GM23338 (cell line): Measurements from ENCODE around the gene UXS1. TPM values are rescaled to one million over a fixed set of nuclear protein-coding genes. Genes with fewer than 3 reads are reported as not detected.

Experiments
- ATAC-seq: fragments of 200-7000 bp; cut with Tn5 transposase; 3 replicates; pipeline ENCODE4 v1.9.1; 2020
- DNase-seq: peaks from one replicate; pipeline ENCODE4 v3.0.0-alpha.2; 2015; ENCODE audit warnings: low spot score
- H2AFZ ChIP-seq: fragments of 200-600 bp; sonication (generic); 2 replicates; pipeline ENCODE4 v1.8.0; 2016; ENCODE audit warnings: antibody characterized with exemption, mild to moderate bottlenecking, moderate library complexity
- H3F3A ChIP-seq: fragments of 200-600 bp; sonication (generic); replicated peaks from 2 replicates; pipeline ENCODE4 v1.8.0; 2017; ENCODE audit warnings: antibody characterized with exemption, mixed run types, low read depth
- H3K27ac ChIP-seq: fragments of 200-600 bp; sonication (generic); 2 replicates; pipeline ENCODE4 v1.6.1; 2016; ENCODE audit warnings: low read depth
- H3K27me3 ChIP-seq: fragments of 200-600 bp; sonication (generic); 2 replicates; pipeline ENCODE4 v1.8.0; 2016; ENCODE audit warnings: mild to moderate bottlenecking, mixed run types, moderate library complexity; ENCODE audit not compliant: insufficient read depth
- H3K36me3 ChIP-seq: fragments of 200-600 bp; sonication (generic); 2 replicates; pipeline ENCODE4 v1.8.0; 2016; ENCODE audit warnings: mild to moderate bottlenecking; ENCODE audit not compliant: insufficient read depth
- H3K4me1 ChIP-seq: fragments of 200-600 bp; sonication (generic); 2 replicates; pipeline ENCODE4 v1.8.0; 2016; ENCODE audit warnings: mild to moderate bottlenecking, moderate library complexity; ENCODE audit not compliant: insufficient read depth
- H3K4me2 ChIP-seq: fragments of 200-600 bp; sonication (generic); 2 replicates; pipeline ENCODE4 v1.7.1; 2017; ENCODE audit warnings: mixed run types
- H3K4me3 ChIP-seq: fragments of 200-600 bp; sonication (generic); 2 replicates; pipeline ENCODE4 v1.6.1; 2016; ENCODE audit warnings: mixed run types
- H3K79me2 ChIP-seq: fragments of 200-600 bp; sonication (generic); replicated peaks from 2 replicates; pipeline ENCODE4 v1.8.0; 2017; ENCODE audit warnings: mild to moderate bottlenecking; ENCODE audit not compliant: insufficient read depth
- H3K9me2 ChIP-seq: fragments of 200-600 bp; sonication (generic); 2 replicates; pipeline ENCODE4 v1.8.0; 2017; ENCODE audit not compliant: insufficient read depth
- H4K20me1 ChIP-seq: fragments of 200-600 bp; sonication (generic); replicated peaks from 2 replicates; pipeline ENCODE4 v1.8.0; 2017; ENCODE audit warnings: mild to moderate bottlenecking; ENCODE audit not compliant: insufficient read depth
- H3K27ac Mint-ChIP-seq: 2 replicates; pipeline ENCODE4 v1.8.0; 2020; ENCODE audit warnings: inconsistent platforms, mild to moderate bottlenecking, moderate library complexity, mixed read lengths
- H3K27me3 Mint-ChIP-seq: 3 replicates; pipeline ENCODE4 v1.8.0; 2022; ENCODE audit warnings: low read depth, mild to moderate bottlenecking, moderate library complexity, mixed read lengths, inconsistent platforms; ENCODE audit not compliant: insufficient read depth, poor library complexity
- H3K36me3 Mint-ChIP-seq: 3 replicates; pipeline ENCODE4 v1.8.0; 2021; ENCODE audit warnings: low read depth, mild to moderate bottlenecking, inconsistent platforms, moderate library complexity, mixed read lengths
- H3K4me1 Mint-ChIP-seq: 3 replicates; pipeline ENCODE4 v1.8.0; 2020; ENCODE audit warnings: mild to moderate bottlenecking, inconsistent platforms, mixed read lengths
- H3K4me3 Mint-ChIP-seq: 3 replicates; pipeline ENCODE4 v1.8.0; 2021; ENCODE audit warnings: moderate library complexity, mild to moderate bottlenecking, inconsistent platforms, mixed read lengths
- H3K9me3 Mint-ChIP-seq: 3 replicates; pipeline ENCODE4 v1.8.0; 2020; ENCODE audit warnings: moderate library complexity, mild to moderate bottlenecking, inconsistent platforms, mixed read lengths
- CREB1 ChIP-seq: fragments of 250-450 bp; sonication (Bioruptor Pico); IDR thresholded peaks from 2 replicates; pipeline ENCODE4 v1.5.0; 2020; ENCODE audit warnings: low read depth, mild to moderate bottlenecking, moderate library complexity
- CTCF ChIP-seq, 2 experiments: fragments of 200-600 bp in 1 of 2; sonication (generic) in 1 of 2; conservative IDR thresholded peaks; 2 replicates each; pipeline versions ENCODE4 v1.5.1 to v1.6.1; 2016 to 2017; ENCODE audit warnings: antibody characterized with exemption in 2 of 2, low read depth in 2 of 2, mild to moderate bottlenecking in 2 of 2, moderate library complexity in 1 of 2
- ETS1 ChIP-seq: IDR thresholded peaks from 2 replicates; pipeline ENCODE4 v1.6.1; 2016; ENCODE audit warnings: antibody characterized with exemption
- EZH2 ChIP-seq: fragments of 200-600 bp; sonication (generic); IDR thresholded peaks from one replicate; pipeline ENCODE4 v1.8.0; 2017; ENCODE audit warnings: antibody characterized with exemption, mild to moderate bottlenecking, low read depth; ENCODE audit not compliant: unreplicated experiment
- EZH2phosphoT487 ChIP-seq: fragments of 200-600 bp; sonication (generic); IDR thresholded peaks from one replicate; pipeline ENCODE4 v1.8.1; 2018; ENCODE audit warnings: antibody characterized with exemption; ENCODE audit not compliant: unreplicated experiment
- JUNB ChIP-seq: IDR thresholded peaks from one replicate; pipeline ENCODE4 v1.6.1; 2016; ENCODE audit warnings: antibody characterized with exemption; ENCODE audit not compliant: unreplicated experiment
- NANOG ChIP-seq: IDR thresholded peaks from 2 replicates; pipeline ENCODE4 v1.6.1; 2016; ENCODE audit warnings: antibody characterized with exemption, borderline replicate concordance
- POLR2AphosphoS5 ChIP-seq: IDR thresholded peaks from 2 replicates; pipeline ENCODE4 v1.6.1; 2016; ENCODE audit warnings: antibody characterized with exemption, low read depth
- REST ChIP-seq: IDR thresholded peaks from one replicate; pipeline ENCODE4 v1.6.1; 2018; ENCODE audit warnings: antibody characterized with exemption; ENCODE audit not compliant: unreplicated experiment
- STAT1 ChIP-seq: IDR thresholded peaks from one replicate; pipeline ENCODE4 v1.6.1; 2016; ENCODE audit warnings: antibody characterized with exemption; ENCODE audit not compliant: unreplicated experiment
- ZNF114 ChIP-seq: fragments of 250-450 bp; sonication (Bioruptor Pico); IDR thresholded peaks from 2 replicates; pipeline ENCODE4 v1.5.0; 2020; ENCODE audit warnings: mild to moderate bottlenecking, moderate library complexity
- ZNF331 ChIP-seq: fragments of 250-450 bp; sonication (Bioruptor Pico); IDR thresholded peaks from 2 replicates; pipeline ENCODE4 v1.5.0; 2020; ENCODE audit warnings: low read depth, mild to moderate bottlenecking, moderate library complexity
- ZNF462 ChIP-seq: fragments of 250-450 bp; sonication (Bioruptor Pico); IDR thresholded peaks from 2 replicates; pipeline ENCODE4 v1.5.0; 2020; ENCODE audit warnings: mild to moderate bottlenecking, moderate library complexity
- polyA plus RNA-seq: library from polyadenylated mRNA; unstranded; fragments of >200 nt; fragmentation: Nextera tagmentation; extraction: Ambion mirVana; gene quantifications from 2 replicates; pipeline ENCODE4 v1.2.1, GENCODE V29; 2016
- total RNA-seq: library from RNA; depleted of rRNA; stranded (reverse); fragments of >200 nt; shearing (Covaris generic); gene quantifications from 2 replicates; pipeline ENCODE4 v1.2.3, GENCODE V29; 2014

The UXS1 gene
- total and polyA plus RNA-seq, 2 experiments from 2014 or later = 48.7 to 131 TPM

GRCh38 chr2:106116248-106116647 is 77.9 kb downstream of the UXS1 start:
- no peak overlapping the region for H3K27ac ChIP-seq
- H3K4me2 ChIP-seq = no peak overlapping the region
- H3K9me2 ChIP-seq = no peaks in the 10 kb centered on the region
- peaks cover 28% of the 10 kb centered on the region for H3K79me2 ChIP-seq
- H2AFZ ChIP-seq = no peak overlapping the region
- H3F3A ChIP-seq = no peaks in the 10 kb centered on the region
- Mint-ChIP-seq H3K4me1 (peaks cover 21% of the 10 kb centered on the region), H3K9me3 (no peaks in the 10 kb centered on the region), H3K27me3 (peaks cover 2% of the 10 kb centered on the region), H3K27ac (no peak overlapping the region), H3K36me3 (peaks cover 15% of the 10 kb centered on the region; the same call in 2 of the 3 replicates), H3K4me3 (no peak overlapping the region)
- ATAC-seq = no peak
- no peak overlapping the region for H3K4me3 ChIP-seq
- TF ChIP-seq CTCF (conservative IDR thresholded peaks at IDR 0.05; ENCODE audit: low read depth in 2 of 2) = no peak
- TF ChIP-seq EZH2phosphoT487 = no peak
- no peak for TF ChIP-seq REST
- no peak for TF ChIP-seq ETS1
- TF ChIP-seq ZNF331 (CRISPR knock-in tag) = no peak
- no peak for TF ChIP-seq JUNB
- TF ChIP-seq NANOG = no peak
- no peak for TF ChIP-seq ZNF114
- no peak for TF ChIP-seq STAT1
- TF ChIP-seq CREB1 (CRISPR knock-in tag) = no peak
- TF ChIP-seq ZNF462 = no peak
- no peak for TF ChIP-seq POLR2AphosphoS5
- TF ChIP-seq EZH2 = no peak
- peaks cover 18% of the 10 kb centered on the region for H3K4me1 ChIP-seq
- H4K20me1 ChIP-seq = peaks cover 11% of the 10 kb centered on the region; the same call in 1 of the 2 replicates
- no peaks in the 10 kb centered on the region; the same call in 1 of the 2 replicates for H3K36me3 ChIP-seq
- no peak for DNase-seq
- no peaks in the 10 kb centered on the region for H3K27me3 ChIP-seq
